T-helper 2 cell treated with Interferon-gamma antibody and Interleukin-4, amounts not matched to agents 100 ng/mL and 5 ng/mL, for 36 hours (primary cell): ENCODE data around the gene FAM3C. TPM values are rescaled to one million over a fixed set of nuclear protein-coding genes. Genes with fewer than 3 reads are reported as not detected.

Source experiments
- intact Hi-C: fragments of 100-400 bp; cut with micrococcal nuclease; formaldehyde crosslinking; loops from one replicate; pipeline ENCODE4 v1.15.1; 2023
- total RNA-seq: library from RNA; stranded (reverse); gene quantifications from 2 replicates; pipeline ENCODE4 v1.2.3, GENCODE V29; 2022

Gene FAM3C
- total RNA-seq, 1 donor from 2014 or later = 25.4 TPM

DNA sequence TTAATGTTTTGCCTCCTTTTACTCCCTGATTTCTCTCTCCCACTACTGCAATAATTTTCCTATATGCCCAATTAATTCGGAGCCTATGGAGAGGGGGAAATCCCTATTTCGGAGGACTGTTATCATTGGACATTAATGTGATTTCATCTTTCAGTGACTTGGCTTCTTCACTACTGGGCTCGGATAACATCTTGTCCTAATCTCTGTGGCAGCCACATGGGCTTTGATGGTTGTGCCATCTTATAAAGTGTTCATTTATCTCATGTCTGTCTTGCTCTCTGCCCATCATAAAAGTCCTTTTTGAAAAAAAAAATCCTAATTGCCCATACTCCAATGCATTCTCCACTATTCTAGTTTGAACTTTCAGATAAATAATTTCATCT is 15.5 kb upstream of the FAM3C start:
- intact Hi-C loops = no loop called here

DNA sequence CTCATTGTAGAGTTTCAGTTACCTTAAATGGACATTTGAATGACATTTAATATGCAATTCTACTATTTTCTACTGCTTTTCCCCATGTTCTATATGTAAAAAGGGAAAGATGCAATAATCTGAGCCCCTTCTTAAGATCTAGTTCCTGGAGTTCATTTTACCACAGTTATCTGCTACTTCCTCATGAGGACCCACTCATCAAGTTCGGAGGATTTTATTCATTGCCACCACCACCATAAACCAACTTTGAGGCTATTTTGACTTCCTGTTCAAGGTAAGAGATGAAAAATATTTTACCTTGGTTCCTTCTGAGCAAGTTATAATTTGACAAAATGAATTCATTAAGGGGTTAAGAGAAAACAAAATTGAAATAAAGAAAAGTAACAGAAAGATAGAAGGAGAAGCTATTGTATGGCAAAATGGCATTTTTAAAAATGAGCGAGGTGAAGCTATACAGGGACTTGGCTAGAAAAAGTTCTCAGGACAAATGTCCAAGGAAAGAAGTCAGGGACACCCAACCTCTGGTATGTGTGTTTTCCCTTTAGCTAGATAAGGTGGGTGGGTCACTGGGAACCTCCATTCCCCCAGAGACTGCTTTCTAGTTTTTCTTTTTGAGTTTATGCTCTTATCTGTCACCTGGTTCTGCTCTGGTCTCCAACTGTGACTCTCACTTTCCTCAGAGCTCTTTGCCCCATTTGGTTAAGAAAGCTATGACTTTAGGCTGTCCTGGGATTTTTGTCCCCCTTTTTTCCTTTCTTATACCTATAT is 14.9 kb upstream of the FAM3C start:
- intact Hi-C loops = no loop called here

DNA sequence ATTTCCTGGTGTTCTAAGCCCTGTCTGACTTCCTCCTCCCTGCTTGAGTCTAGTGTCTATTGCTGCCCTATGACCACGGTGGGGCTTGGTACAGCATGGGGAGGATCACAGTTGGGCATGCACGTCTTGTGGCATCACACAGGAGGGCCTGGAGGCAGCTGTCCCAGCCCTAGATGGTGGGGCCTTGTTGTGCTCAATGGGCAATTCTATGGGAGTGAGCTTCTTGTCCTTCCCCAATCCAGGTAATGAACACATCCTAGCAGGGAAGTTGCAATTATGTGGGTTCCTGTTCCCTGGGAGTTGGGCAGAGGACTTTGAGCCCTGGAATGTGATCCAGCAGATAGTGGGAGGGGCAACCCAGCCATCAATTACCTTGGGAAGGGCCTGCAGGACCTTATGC is 10.8 kb upstream of the FAM3C start:
- intact Hi-C loops = no loop called here

DNA sequence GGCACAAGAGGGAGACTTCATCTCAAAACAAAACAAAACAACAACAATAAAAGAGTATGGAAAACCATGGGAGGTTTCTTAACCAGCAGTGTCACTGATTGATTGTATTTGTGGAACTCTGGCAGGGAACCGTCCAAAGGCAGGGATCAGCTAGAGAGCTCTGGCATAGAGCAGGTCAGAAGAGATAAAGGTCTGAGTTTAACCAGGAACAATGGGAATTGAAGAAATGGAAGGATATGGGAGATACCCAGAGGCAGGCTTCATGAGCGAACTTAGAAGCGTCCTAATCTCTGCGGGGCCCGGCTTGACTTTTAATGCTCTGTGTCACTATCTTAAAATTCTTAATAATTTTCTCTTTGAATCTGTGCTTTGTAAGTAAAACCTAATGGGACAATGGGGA is 10.4 kb upstream of the FAM3C start:
- intact Hi-C loops = no loop called here

DNA sequence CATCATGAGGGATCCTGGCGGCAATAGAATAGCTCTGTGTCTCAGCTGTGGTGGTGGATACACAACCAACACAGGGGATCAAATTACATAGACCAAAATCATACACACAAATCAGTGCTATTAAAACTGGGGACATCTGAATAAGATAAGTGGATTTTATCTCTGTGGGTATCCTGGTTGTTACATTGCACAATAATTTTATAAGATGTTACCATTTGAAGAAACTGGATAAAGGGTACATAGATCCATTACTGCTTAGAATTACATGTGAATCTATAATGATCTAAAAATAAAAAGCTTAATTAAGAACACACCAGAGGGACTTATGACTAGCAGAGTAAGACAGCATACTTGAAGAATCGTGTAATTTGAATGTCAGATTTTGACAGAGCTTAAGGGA is 8.2 kb upstream of the FAM3C start:
- intact Hi-C loops = no loop called here

DNA sequence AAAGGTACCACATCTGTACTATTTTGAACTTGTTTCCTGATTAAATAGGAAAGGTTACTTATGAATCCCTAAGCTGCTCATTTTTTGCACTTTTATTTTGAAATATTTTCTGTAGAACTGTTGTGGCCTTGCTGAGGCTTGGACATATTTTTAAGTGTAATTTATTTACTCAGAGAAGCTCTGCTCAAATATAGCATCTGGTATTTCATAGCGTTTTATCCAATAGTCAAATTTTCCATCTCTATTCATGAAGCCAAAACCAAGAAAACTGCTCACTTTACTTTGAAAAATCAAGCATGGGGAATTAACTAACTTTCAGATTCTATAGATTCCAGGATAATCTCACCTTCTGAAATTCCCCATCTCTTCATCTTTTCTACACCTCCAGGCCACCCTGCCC is 6.6 kb upstream of the FAM3C start:
- intact Hi-C loops = no loop called here

DNA sequence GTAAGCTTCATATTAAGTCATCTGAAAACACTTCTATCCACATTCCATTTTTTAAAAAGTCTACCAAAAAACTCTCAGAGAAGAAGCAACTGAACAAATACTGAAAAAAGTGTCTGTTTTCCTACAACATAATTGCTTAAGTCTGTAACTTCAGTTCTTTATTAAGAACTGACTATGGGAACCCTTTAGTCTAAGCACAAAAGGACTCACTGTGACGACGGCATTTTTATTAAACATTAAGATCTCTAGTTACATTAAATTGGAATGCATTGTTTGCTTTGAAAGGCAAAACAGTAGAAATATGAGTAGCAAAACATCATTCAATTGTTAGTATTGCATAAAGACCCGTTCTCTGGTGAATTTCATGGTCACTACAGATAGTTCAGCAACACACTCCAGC is 5.8 kb upstream of the FAM3C start:
- intact Hi-C loops = no loop called here

DNA sequence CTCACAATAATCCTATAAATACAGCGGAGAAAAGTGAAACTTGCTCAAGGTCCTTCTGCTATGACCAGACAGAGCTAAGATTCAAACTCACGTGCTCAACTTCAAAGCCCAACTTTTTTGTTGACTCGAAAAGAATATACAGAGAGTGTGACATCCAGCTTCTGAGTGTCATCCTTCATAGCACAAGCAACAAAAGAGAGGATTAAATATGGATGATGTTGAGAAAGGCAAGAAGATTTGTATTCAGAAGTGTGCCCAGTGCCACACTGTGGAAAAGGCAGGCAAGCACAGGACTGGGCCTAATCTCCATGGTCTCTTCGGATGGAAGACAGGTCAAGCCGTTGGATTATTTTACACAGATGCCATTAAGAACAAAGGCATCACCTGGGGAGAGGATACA is 2.1 kb upstream of the FAM3C start:
- intact Hi-C loops = loop anchor here (5.0 to 10.0 kb wide), 2 partner anchors 413 to 744 kb away; partner anchors contain the start of genes AASS and CPED1

DNA sequence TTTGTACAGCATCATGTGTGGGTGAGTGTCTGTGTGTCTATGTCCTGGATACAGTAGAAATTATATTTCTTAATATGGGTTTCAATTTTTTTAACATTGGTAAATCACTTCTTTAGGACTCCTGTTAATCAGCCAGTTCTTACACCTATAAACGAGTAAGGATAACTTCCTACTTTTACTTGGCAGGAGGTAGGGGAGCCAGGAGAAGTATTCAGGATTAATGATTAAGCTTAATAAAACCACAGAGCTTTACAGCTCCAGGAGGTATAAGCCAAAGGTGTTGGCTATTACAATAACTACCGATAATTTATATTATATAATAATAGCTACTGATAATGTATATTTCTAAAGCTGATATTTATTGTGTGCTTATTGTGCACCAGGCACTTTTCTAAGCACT is 1.7 kb upstream of the FAM3C start:
- intact Hi-C loops = loop anchor here (2.0 to 10.0 kb wide), 3 partner anchors 413 to 744 kb away; partner anchors contain the start of genes AASS, CPED1 and ING3

DNA sequence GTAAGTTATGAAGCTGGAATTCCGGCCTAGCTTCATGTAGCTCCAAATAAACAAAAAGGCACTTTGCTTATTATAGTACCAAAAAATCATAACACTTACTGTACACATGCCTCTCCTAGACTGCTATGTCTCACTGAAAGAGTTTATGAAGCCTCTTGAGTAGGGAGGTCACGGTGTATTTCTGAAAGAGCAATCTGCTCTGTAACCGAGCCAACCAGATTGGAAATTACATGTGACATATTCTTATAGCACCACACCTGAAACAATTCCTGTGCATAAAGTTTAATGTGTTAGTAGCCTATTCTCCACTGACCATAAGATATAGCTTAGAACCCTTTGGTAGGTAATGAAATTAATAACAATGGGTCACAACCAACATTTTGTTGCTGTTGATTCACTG is 1.3 kb upstream of the FAM3C start:
- intact Hi-C loops = loop anchor here (2.0 to 10.0 kb wide), 3 partner anchors 413 to 745 kb away; partner anchors contain the start of genes AASS, CPED1 and ING3

DNA sequence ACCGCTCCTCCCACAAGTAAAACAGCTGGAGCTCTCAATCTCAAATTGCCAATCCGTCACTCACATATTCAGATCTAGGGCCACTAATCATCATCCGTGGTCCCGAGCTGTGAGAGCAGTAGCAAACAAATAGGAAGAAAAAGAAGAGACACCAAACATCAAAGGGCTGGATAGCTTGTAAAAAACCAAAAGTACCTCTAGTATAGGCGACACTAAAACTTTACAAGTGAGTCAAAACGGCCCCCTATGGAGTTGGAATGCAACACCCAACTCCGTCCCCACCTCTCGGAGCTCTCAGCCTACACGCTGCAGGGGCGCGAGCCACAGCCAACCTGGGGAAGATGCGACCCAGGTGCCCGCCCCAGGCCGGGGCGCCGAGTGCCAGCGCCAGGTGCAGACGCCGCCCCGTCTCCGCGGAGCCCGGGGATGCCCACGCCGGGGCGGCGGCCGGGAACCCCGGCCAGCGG is 581 bp downstream of the FAM3C start:
- intact Hi-C loops = loop anchor here (1.0 to 10.0 kb wide), 3 partner anchors 135 to 747 kb away; partner anchors contain the start of genes AASS and CPED1

DNA sequence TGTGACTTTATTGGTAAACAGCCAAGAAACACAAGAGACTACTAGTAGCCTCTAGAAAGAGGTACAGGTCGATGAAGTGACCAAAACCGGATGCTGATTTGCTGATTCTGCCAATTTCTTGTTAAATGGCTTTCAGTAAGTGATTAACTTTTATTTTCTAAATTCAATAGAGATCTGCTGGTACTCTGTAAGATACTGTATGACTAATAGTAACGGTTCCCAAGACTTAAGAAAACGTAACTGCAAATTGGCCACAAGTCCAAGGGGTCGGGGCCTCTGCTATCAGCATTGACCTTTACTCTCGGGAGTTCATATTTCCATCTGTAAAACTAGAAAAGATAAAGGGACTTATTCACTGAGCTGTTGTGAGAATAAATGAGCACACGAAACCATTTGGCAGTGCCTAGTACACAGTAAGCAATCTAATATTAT is 1.4 kb downstream of the FAM3C start:
- intact Hi-C loops = loop anchor here (1.0 to 10.0 kb wide), 3 partner anchors 136 to 748 kb away; partner anchors contain the start of genes AASS and CPED1

DNA sequence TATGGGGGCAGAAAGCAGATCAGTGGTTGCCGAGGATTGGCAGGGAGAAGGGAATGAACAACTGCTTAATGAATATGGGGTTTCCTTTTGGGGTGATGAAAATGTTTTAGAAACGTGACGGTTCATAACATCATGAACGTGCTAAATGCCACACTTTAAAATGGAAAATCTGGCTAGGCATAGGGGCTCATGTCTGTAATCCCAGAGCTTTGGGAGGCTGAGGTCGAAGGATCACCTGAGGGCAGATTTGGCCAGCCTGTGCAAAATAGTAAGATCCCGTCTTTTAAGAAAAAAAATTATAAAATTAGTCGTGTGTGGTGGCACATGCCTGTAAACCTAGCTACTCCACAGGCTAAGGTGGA is 3.1 kb downstream of the FAM3C start:
- intact Hi-C loops = loop anchor here (10.0 kb wide), 1 partner anchor 408 kb away; the partner anchor contains the start of gene CPED1

DNA sequence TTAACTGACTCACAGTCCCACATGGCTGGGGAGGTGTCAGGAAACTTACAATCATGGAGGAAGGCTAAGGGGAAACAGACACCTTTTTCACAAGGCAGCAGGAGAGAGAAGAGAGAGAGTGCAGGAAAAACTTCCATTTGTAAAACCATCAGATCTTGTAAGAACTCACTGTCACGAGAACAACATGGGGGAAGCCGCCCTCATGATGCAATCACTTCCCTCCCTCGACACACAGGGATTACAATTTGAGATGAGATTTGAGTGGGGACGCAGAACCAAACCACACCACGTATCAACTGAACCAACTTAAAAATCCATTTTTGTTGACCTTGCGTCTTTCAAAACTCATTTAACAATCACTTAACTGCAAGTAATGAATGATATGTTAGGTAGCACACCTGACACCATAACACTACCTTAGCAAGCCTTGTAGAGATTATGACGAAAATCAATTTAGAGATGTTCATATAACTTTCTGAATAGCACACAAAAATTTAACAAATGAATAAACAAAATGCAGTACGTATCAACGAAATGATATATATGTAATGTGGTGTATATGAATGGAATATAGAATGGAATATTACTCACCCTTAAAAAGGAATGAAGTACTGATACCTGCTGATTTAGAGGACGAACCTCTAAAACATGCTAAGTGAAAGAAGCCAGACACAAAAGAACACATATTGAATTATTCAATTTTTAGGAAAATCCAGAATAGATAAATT is 3.7 kb downstream of the FAM3C start:
- intact Hi-C loops = loop anchor here (10.0 kb wide), 1 partner anchor 408 kb away; the partner anchor contains the start of gene CPED1

DNA sequence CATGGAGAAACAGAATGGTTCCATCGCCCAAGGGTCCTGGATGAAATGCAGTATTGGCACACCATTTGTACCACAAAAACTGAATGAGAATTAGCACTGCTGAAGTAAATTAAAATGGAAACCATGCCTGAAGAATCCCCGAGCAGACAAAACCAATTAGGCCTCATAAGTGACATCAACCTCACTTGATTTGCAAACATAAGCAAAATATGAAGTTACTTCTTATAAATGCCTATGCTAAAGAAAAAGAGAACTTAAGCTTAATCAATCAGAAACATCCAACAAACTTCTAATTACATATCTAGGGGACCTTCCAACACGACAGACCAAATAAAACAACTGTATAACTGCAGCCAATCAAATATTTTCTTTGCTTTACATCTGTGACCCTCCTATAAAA is 4.4 kb downstream of the FAM3C start:
- intact Hi-C loops = loop anchor here (10.0 kb wide), 1 partner anchor 407 kb away; the partner anchor contains the start of gene CPED1

DNA sequence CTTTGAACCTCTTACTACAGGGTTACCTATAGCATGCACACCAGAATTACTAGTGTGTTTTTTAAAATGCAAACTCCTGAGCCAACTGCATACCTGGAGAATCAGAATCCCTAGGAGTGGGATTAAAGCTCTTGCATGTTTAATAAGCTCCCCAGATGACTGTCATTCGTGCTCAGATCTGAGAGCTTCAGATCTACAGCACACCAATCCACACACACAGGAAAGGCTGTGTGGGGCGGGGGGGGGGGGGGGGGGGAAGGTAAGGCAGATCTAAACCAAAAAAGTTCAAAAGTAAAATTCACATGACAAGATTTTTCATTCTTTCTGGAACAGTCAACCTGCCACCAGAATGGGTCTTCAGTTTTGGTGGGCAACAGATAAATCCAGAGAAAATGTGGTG is 5.5 kb downstream of the FAM3C start:
- intact Hi-C loops = loop anchor here (10.0 kb wide), 1 partner anchor 406 kb away; the partner anchor contains the start of gene CPED1

DNA sequence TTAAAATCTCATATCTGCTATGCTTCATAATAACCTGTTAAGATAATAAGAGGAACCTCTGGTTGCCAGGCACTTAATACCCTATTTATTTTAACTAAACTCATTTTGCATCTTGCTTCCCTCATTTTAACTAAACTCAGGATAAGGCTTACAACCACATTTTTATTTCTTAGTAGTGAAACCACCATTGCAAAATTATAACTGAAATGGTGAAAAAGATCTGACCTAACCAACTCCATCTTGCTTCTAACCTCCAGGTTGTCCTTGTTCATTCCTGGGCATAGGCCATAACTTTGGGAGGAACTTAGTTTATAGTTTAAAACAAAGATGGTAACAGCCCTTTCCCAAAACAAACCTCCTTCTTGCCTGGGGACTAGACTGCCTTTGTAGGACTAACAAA is 6.0 kb downstream of the FAM3C start:
- intact Hi-C loops = loop anchor here (10.0 kb wide), 1 partner anchor 405 kb away; the partner anchor contains the start of gene CPED1

DNA sequence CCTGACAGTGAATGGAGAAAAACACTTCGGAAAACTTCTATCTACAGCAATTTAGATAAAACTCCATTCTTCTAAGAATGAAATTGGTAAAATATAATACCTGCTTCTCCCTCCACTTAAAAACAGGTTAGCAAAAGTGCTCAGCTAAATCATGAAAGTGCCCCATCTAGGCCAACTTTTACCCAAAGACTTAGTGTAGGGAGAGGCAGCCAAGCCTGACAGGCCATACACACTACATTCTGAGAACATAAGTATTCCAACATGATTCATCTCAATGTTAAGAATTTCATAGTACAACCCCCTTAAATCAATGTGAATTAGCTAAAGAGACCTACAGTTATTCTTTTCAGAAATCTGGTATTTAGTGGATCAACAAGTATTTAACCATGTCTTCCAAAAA is 7.2 kb downstream of the FAM3C start:
- intact Hi-C loops = no loop called here

DNA sequence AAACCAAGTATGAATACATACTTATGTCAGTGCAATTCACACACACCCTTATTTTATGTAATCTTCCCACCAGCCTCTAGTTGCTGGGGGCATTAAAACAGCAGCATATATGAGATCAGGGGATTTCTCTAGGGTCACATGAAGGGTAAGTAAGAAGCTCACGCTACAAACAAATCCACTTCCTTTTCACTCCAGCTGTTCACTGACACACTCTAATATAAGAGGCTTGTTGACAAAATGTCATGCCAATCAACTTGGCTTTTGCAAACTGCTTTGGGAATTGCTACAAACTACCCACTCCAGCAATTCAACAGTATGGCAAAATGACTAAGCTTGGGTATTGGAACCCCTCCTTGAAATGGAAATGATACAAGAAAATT is 10.3 kb downstream of the FAM3C start:
- intact Hi-C loops = no loop called here

DNA sequence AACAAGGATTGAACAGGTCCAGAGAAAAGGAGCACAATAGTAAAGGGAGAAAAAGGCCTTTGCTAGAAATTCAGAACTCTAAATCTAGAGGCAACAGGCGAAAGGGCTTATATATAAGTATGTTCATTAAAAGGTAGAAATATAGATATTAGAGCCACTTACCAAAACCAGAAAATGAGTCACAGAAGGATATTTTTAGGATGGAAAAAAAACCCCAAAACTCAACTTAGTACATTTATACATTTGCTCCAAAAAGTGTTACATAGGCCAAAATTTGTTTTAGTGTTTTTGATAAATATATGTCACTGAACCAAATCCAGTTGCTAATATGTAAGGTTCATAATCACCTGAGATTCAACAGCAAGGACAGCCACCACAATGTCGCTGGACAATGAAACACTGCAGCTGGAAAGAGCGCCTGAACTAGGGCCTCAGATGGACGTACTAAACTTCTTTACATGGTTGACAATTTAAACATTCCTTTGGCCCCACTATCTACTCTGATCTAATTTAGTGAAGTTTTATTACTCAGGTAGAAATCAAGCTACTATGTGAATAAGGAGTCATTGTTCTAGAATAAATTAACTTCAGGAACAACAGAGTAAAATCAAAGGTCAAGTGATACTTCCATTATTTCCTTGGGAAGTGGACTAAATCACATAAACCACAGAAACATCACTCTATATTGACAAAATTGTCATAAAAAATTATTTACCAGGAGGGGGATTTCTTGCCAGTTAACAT is 10.9 kb downstream of the FAM3C start:
- intact Hi-C loops = no loop called here

DNA sequence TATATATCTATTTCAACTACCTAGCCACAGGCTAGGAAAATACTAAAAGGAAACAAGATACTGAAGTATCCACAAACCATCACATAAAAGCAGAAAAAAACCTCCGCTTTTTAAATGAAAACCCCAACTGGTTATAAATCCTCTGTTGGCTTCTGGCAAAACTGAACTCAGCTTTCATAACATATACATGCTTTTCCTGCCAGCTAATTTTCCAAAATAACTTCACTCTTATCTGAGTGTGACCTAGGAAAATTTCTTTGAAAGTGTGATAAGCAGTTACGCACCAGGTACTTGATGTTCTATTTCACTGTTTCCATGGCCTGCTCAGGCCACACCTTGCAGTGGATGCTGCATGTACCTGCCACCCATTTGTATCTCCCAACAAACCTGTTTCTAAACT is 11.8 kb downstream of the FAM3C start:
- intact Hi-C loops = no loop called here
